ENCODE results near the gene ATP8B1.
"Not testable (repeated sequence)": the region's sequence is repeated elsewhere in the genome, so short reads cannot be mapped to it uniquely, and the experiment has no call there.

The ATP8B1 gene

GRCh38 chr18:57655740-57656139 lies 147.4 kb downstream of the ATP8B1 start:
- no peak for ATAC-seq

DNA sequence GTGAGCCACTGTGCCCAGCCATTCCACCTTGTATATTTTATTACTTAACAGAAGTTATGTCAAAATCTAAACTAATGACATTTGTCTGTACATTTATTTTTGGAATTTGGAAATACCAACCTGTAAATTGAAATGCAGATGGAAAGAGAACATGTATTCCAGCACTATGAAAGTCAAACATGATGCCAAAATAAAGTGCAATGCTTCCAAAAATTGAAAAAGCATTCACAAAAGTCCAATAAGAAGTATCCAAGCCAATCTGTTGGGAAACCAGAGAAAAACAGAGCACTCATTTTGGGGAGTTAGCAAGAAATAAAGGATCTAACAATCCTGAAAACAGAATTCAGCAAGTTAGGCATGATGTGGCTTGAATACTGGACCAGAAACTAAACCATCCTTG lies 151.2 kb downstream of the ATP8B1 start:
- ATAC-seq = no peak

- peak; percentile 89 to 94 for ATAC-seq
Measured at GRCh38 chr18:57649556-57650500, 153.3 kb downstream of the ATP8B1 start.

DNA sequence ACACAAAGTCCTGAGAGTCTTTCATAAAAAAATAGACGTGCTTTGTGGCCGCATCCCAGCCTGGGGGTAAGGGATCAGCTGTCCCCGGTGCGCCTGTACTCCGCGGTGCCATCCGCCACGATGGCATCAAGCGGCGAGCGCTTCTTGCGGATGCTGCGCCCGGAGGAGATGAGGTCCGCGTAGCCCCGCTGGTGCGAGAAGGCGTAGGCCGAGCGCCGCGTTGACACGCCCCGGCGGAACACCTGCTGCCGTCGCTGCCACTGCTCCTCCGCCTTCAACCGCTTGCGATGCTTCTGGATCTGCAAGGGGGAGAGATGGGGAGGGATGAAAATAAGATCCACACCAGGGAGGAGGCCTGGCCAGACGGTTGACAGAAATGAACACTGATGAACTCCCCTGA lies 154.7 kb downstream of the ATP8B1 start:
- no peak for ATAC-seq

DNA sequence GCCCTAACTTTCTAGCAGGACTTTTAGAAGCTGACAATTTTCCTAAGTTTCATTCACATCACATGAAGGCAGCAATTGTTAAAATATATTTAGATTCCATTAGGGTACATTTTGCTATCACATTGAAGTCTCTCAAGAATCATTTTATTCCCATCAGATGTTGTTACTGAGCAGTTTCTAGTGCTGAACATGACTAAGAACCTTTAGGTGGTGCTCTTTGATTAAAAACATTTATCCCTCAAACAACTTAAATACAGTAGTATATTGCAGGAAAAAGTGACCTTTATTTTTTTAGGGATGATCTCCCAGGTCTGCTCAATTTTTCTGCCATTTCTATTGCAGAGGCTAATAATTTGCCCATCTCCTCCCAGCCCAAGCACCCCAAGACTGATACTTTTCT lies 158.6 kb downstream of the ATP8B1 start:
- ATAC-seq = no peak

DNA sequence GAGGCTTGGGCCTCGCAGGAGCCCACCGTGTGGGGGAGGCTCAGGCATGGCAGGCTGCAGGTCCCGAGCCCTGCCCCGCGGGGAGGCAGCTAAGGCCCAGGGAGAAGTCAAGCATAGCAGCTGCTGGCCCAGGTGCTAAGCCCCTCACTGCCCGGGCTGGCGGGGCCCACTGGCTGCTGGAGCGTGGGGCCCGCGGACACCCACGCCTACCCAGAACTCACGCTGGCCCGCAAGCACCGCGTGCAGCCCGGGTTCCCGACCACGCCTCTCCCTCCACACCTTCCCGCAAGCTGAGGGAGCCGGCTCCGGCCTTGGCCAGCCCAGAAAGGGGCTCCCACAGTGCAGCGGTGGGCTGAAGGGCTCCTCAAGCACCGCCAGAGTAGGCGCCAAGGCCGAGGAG lies 159.4 kb downstream of the ATP8B1 start:
- not testable (repeated sequence) for ATAC-seq

DNA sequence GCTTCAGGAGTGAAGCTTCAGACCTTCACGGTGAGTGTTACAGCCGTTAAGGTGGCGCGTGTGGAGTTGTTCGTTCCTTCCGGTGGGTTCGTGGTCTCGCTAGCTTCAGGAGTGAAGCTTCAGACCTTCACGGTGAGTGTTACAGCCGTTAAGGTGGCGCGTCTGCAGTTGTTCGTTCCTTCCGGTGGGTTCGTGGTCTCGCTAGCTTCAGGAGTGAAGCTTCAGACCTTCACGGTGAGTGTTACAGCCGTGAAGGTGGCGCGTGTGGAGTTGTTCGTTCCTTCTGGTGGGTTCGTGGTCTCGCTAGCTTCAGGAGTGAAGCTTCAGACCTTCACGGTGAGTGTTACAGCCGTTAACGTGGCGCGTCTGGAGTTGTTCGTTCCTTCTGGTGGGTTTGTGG lies 160.7 kb downstream of the ATP8B1 start:
- ATAC-seq = not testable (repeated sequence)

- peak in 1 of 2 donors; percentile 20 for ATAC-seq
Measured at GRCh38 chr18:57640749-57641148, 162.4 kb downstream of the ATP8B1 start.

DNA sequence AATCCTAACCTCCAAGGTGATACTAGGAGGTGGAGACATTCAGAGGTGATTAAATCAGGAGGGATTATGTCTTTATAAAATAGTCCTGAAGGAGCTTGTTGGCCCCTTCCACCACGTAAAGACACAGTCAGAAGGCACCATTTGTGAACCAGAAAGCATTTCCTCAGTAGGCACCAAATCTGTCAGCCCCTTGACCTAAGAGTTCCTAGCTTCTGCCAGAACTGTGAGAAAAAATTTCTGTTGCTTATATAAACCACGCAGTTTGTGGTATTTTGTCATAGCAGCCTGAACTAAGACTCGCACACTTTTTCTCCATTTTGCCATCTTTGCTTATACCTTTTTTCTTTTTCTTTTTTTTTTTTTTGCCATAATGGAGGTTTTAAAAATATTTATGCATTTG lies 162.9 kb downstream of the ATP8B1 start:
- ATAC-seq = no peak

- no peak for ATAC-seq
Measured at GRCh38 chr18:57635003-57635822, 167.9 kb downstream of the ATP8B1 start.

GRCh38 chr18:57631697-57632096 lies 171.4 kb downstream of the ATP8B1 start:
- ATAC-seq = no peak

- ATAC-seq = no peak
Measured at GRCh38 chr18:57630754-57631595, 172.1 kb downstream of the ATP8B1 start.

DNA sequence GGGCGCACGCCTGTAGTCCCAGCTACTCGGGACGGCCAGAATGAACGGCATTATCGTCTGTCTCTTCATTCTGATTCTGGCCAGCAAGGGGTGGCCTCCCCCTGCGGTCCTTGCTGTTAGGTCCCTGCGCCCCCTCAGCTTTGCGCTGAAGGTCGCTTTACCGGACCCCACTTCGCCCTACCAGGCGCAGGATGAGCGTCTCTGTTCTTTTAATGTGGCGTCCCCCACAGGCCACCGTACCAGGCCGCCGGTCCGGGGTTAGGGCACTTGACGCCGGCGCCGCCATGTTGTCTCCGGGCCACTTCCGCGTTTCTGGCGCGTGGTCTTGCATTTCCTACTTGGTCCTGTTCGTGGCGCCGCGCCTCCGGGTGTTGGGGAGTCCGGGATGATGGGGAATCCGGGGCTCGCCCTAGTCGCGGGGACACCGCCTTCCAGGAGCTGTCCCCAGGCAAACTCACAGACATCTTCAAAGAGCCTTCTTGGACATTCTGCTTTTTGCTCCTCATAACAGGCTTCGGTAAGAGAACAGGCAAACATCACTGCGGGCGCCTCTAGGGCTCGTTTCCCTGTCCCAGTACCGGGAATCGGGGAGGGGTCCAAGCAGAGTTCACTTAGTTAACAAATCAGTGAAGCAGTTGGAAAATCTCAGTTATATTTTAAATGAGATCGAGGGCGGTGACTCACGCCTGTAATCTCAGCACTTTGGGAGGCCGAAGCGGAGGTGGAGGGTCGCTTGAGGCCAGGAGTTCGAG lies 172.9 kb downstream of the ATP8B1 start:
- ATAC-seq = peak; percentile 96

DNA sequence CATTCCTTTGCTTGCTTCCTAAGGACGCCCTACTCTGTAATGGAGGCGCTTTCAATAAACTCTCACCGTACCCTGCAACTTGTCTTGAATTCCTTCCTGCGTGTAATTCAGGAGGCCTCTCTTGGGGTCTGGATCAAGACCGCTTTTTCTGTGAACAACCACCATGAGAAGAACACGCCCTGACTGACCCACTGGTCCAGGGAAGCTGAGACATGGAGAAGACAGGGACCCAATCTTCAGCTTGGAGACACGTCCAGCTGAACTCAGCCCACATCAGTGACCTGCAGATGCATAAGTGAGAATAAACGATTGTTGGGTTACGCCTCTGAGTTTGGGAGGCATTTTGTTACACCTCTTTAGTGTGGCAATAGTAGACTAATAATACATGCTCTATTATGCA lies 173.7 kb downstream of the ATP8B1 start:
- ATAC-seq = no peak

DNA sequence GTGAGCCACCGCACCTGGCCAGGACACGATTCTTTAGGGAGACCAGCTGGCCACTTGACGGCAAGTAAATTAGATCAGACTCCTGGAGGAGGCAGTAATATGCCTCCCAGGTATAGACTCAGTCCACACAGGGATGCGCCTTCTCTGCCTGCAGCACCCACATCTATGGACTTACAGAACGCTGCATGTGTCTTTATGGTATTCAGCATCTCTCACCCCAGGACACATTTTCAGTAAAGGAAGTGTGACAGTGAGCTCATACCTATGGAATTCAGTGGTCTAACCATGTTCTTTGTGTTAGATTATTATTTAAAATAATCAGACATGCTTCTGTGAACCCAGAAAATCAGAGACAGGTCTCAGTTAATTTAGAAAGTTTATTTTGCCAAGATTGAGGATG lies 175.6 kb downstream of the ATP8B1 start:
- no peak for ATAC-seq

GRCh38 chr18:57624988-57625387 lies 178.1 kb downstream of the ATP8B1 start:
- ATAC-seq = no peak

DNA sequence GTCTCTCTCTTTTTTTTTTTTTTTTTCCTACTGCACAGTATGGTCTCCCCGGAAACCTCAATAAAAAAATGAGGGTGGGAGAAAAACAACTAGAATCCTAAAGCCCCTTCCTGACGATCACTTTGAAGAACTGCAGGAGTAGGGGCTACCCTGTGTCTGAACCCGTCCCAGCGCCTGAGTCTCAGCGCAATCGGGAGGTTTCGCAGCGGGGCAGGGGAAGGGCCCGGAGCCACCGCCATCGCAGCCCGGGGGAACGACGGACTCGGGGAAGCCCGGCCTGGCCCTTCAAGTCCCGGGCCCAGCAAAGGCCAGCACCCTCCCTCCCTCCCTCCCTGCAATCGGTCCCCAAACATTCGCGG lies 181.9 kb downstream of the ATP8B1 start:
- peak; percentile 5 to 7 for ATAC-seq

DNA sequence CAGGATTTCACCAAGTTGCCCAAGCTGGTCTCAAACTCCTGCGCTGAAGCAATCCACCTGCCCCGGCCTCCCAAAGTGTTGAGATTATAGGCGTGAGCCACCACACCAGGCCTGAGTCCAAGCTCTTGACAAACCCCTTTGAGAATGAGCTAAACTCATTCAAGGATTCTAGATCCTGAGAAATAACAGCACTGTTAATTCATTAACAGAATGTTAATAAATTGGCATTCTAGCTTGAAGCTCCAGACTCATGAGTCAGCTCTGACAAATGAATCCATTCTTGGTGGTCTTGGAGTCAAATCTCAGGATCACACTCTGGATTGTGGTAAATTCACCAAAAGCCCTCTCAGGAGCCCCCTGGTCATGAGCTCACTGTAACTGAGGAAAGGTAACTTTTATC lies 183.2 kb downstream of the ATP8B1 start:
- ATAC-seq = no peak

DNA sequence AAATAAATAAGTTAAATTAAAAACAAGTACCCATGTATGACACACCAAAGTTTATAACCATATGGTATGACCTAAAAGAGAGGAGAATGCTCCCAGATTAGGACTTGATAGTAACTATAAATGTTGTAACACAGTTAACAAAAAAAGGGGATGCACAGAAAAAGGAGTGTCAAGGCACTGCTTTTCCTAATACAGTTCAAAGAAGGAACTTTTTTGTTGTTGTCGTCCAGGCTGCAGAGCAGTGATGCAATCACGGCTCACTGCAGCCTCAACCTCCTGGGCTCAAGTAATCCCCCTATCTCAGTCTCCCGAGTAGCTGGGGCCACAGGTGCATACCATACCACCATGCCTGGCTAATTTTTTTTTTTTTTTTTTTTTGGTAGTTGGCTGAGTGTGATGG lies 184.2 kb downstream of the ATP8B1 start:
- ATAC-seq = no peak

DNA sequence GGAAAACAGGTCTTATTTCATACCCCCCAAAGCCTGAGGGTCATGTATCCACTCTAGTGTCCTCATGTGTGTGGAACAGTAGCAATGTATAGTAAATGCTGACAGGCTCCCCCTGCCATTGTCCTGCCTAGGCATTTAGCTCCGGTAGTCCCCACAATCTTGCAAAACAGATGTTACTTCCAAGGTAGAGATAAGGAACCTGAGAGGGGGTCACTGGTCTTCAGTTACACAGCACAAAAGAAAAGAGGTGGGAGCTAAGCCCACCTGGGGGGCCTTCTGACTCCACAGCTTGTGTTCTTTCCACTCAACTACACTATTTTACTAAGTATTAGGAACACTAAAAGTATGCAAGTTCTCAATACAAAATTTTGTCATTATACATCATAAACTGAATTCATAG lies 199.2 kb downstream of the ATP8B1 start:
- ATAC-seq = no peak
